WTC11 (cell line): ENCODE results near the gene ZC3HAV1L. TPM values are rescaled to one million over a fixed set of nuclear protein-coding genes. Genes with fewer than 3 reads are reported as not detected.

ENCODE experiments used
- ATAC-seq: fragments of 200-7000 bp; cut with Tn5 transposase; 2 replicates; pipeline ENCODE4 v1.10.0; 2021; ENCODE audit warnings: mild to moderate bottlenecking, moderate library complexity
- CTCF ChIA-PET: fragments of 300-600 bp; sonication (Branson Sonifier 250); formaldehyde crosslinking; loops from one replicate; lab custom pipeline; 2021; ENCODE audit warnings: antibody characterized with exemption; lab: Charles Lee
- POLR2A ChIA-PET: fragments of 350-600 bp; sonication (Branson Sonifier 250); formaldehyde crosslinking; loops from one replicate; lab custom pipeline; 2021; ENCODE audit warnings: antibody characterized with exemption; lab: Charles Lee
- DNase-seq: peaks from one replicate; pipeline ENCODE4 v3.0.0; 2021; ENCODE audit warnings: low spot score
- H3K27ac Mint-ChIP-seq: 2 replicates; pipeline ENCODE4 v1.8.0; 2021; ENCODE audit warnings: mixed read lengths
- H3K27me3 Mint-ChIP-seq: 2 replicates; pipeline ENCODE4 v1.8.0; 2021; ENCODE audit warnings: low read depth, mild to moderate bottlenecking, moderate library complexity, mixed read lengths
- H3K36me3 Mint-ChIP-seq: 2 replicates; pipeline ENCODE4 v1.8.0; 2021; ENCODE audit warnings: mixed read lengths
- H3K4me1 Mint-ChIP-seq: 2 replicates; pipeline ENCODE4 v1.8.0; 2022; ENCODE audit warnings: mixed read lengths
- H3K4me3 Mint-ChIP-seq: 2 replicates; pipeline ENCODE4 v1.8.0; 2021; ENCODE audit warnings: mild to moderate bottlenecking, moderate library complexity, mixed read lengths
- H3K9me3 Mint-ChIP-seq: 2 replicates; pipeline ENCODE4 v1.8.0; 2021; ENCODE audit warnings: mixed read lengths
- ATF1 ChIP-seq: sonication (generic); formaldehyde crosslinking; IDR thresholded peaks from 2 replicates; pipeline ENCODE4 v1.8.1; 2023; ENCODE audit warnings: mild to moderate bottlenecking, moderate library complexity, missing genetic modification reagents
- ERG ChIP-seq: fragments of 250-450 bp; sonication (Bioruptor Pico); IDR thresholded peaks from 2 replicates; pipeline ENCODE4 v1.8.0; 2021; ENCODE audit warnings: mild to moderate bottlenecking
- ESRRA ChIP-seq: sonication (generic); formaldehyde crosslinking; IDR thresholded peaks from 2 replicates; pipeline ENCODE4 v1.8.1; 2022; ENCODE audit warnings: mild to moderate bottlenecking, missing genetic modification reagents, borderline replicate concordance
- GTF2I ChIP-seq: fragments of 250-450 bp; sonication (Bioruptor Pico); conservative IDR thresholded peaks from 2 replicates; pipeline ENCODE4 v1.4.0; 2021; ENCODE audit warnings: mild to moderate bottlenecking
- IRF2 ChIP-seq: sonication (generic); formaldehyde crosslinking; IDR thresholded peaks from 2 replicates; pipeline ENCODE4 v1.8.0; 2022; ENCODE audit warnings: low read depth, missing genetic modification reagents, borderline replicate concordance
- JUN ChIP-seq: sonication (generic); formaldehyde crosslinking; IDR thresholded peaks from 2 replicates; pipeline ENCODE4 v1.8.0; 2023; ENCODE audit warnings: mild to moderate bottlenecking, missing genetic modification reagents
- NFYB ChIP-seq: sonication (generic); formaldehyde crosslinking; conservative IDR thresholded peaks from 2 replicates; pipeline ENCODE4 v1.8.0; 2022; ENCODE audit warnings: low read depth, missing genetic modification reagents
- NR2C2 ChIP-seq: sonication (generic); formaldehyde crosslinking; IDR thresholded peaks from 2 replicates; pipeline ENCODE4 v1.8.0; 2022; ENCODE audit warnings: mild to moderate bottlenecking, missing genetic modification reagents
- RELA ChIP-seq: sonication (generic); formaldehyde crosslinking; IDR thresholded peaks from 2 replicates; pipeline ENCODE4 v1.8.1; 2022; ENCODE audit warnings: missing genetic modification reagents, mild to moderate bottlenecking, borderline replicate concordance
- SMAD3 ChIP-seq: sonication (generic); formaldehyde crosslinking; IDR thresholded peaks from 2 replicates; pipeline ENCODE4 v1.8.0; 2022; ENCODE audit warnings: missing genetic modification reagents, mild to moderate bottlenecking, borderline replicate concordance
- TEAD4 ChIP-seq: sonication (generic); formaldehyde crosslinking; IDR thresholded peaks from 2 replicates; pipeline ENCODE4 v1.8.0; 2022; ENCODE audit warnings: mild to moderate bottlenecking, missing genetic modification reagents
- ZBTB21 ChIP-seq: sonication (generic); formaldehyde crosslinking; IDR thresholded peaks from 2 replicates; pipeline ENCODE4 v1.8.1; 2023; ENCODE audit warnings: mild to moderate bottlenecking, missing genetic modification reagents, borderline replicate concordance
- ZBTB43 ChIP-seq: sonication (generic); formaldehyde crosslinking; IDR thresholded peaks from 2 replicates; pipeline ENCODE4 v1.8.1; 2023; ENCODE audit warnings: mild to moderate bottlenecking, missing genetic modification reagents
- ZNF232 ChIP-seq: sonication (generic); formaldehyde crosslinking; IDR thresholded peaks from 2 replicates; pipeline ENCODE4 v1.8.0; 2022; ENCODE audit warnings: mild to moderate bottlenecking, missing genetic modification reagents
- ZNF416 ChIP-seq: fragments of 250-450 bp; sonication (Bioruptor Pico); IDR thresholded peaks from 2 replicates; pipeline ENCODE4 v1.9.0; 2021; ENCODE audit warnings: mild to moderate bottlenecking, inconsistent platforms
- ZNF425 ChIP-seq: fragments of 250-450 bp; sonication (Bioruptor Pico); conservative IDR thresholded peaks from 2 replicates; pipeline ENCODE4 v1.9.0; 2021; ENCODE audit warnings: mild to moderate bottlenecking
- ZNF671 ChIP-seq: fragments of 250-450 bp; sonication (Bioruptor Pico); IDR thresholded peaks from 2 replicates; pipeline ENCODE4 v1.8.0; 2021; ENCODE audit warnings: mild to moderate bottlenecking
- total RNA-seq: library from RNA; stranded (reverse); gene quantifications from 3 replicates; pipeline ENCODE4 v1.2.3, GENCODE V29; 2021
- TF ChIP-seq, protein P1 (sequence below): sonication (generic); formaldehyde crosslinking; IDR thresholded peaks from 2 replicates; pipeline ENCODE4 v1.8.0; 2022; ENCODE audit warnings: mild to moderate bottlenecking, missing genetic modification reagents
- TF ChIP-seq, protein P2 (sequence below): sonication (generic); formaldehyde crosslinking; IDR thresholded peaks from 2 replicates; pipeline ENCODE4 v1.8.1; 2023; ENCODE audit warnings: mild to moderate bottlenecking, moderate library complexity, missing genetic modification reagents
- TF ChIP-seq, protein P3 (sequence below): sonication (generic); formaldehyde crosslinking; conservative IDR thresholded peaks from 2 replicates; pipeline ENCODE4 v1.8.1; 2023; ENCODE audit warnings: mild to moderate bottlenecking, low read depth, missing genetic modification reagents, moderate library complexity

The ZC3HAV1L gene
- total RNA-seq, 1 experiment from 2014 or later: 5.8 TPM

DNA sequence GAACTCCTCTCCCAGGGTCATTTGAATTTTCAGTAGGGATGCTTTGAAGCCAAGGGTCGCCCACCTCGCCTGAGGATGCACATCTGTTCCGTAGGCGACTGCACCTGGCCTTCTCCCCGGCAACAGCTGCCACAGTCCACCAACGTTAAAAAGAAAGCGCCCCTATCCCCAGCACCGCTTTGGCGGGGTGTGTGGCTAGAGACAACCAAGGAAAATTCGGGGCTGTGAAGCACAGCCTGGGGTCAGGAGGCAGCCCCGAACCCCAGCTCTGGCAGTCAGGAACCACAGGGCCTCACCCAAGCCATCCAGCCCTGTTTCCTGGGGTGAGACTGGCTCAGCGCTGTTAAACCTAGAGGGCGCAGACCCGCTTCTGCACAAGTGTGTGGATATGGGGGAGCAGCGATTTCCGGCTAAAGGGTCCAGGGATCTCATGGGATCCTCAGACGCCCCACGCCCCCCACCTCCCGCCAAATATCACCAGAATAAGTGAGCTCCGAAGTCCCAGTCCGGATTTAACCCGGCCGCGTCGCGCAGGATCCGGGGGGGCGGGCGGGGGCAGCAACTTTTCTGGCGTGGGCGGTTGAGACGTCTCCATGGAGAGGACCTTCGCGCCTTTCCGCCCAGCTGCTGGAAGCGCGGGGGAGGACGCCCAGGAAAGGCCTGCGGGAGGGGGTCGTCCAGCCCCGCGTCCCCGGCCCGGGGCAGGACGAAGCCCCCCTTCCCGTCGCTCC is 822 bp downstream of the ZC3HAV1L start:
- DNase-seq (peak; percentile 35), ATAC-seq (peak; percentile 52)
- Mint-ChIP-seq H3K4me3 (peak overlapping the region; percentile 67), H3K27ac (no peak overlapping the region), H3K36me3 (peaks cover 23% of the 10 kb centered on the region), H3K27me3 (peaks cover 29% of the 10 kb centered on the region), H3K9me3 (no peaks in the 10 kb centered on the region), H3K4me1 (peaks cover 31% of the 10 kb centered on the region)
- ChIA-PET POLR2A (interaction anchor here (1.0 kb wide), 1 partner anchor 59 kb away, joined by 3 read pairs; no protein-coding TSS in a partner anchor), CTCF (interaction anchor here (0.7 to 2.0 kb wide), 4 partner anchors 17 to 127 kb away, joined by 4 to 6 read pairs (median 4); no protein-coding TSS in a partner anchor)
- no peak for TF ChIP-seq ZNF671 (CRISPR knock-in tag)
- 0 out of 2 replicates have a peak, but pooled peaks have one; percentile 23 for TF ChIP-seq ZBTB43 (CRISPR knock-in tag)

DNA sequence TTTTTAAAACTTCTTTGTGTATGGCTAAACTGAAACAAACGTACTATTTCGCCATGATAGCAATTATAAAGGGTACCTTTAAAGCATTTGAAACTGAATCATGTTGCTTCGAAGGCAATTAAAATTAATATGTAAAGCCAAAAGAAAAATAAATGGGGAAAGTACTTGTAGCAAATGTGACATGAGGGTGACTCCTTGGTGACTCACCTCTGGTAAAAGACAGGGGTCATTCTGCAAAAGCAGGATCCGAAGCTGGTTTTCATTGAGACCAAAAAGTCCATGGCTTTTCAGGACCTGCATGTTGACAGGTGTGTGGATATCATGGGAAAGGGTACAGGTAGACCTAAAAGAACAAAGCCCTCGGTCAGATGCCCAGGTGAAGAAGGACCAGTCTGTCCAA is 1.5 kb downstream of the ZC3HAV1L start:
- ATAC-seq (no peak), DNase-seq (no peak)
- Mint-ChIP-seq H3K4me1 (peaks cover 31% of the 10 kb centered on the region), H3K9me3 (no peaks in the 10 kb centered on the region), H3K27me3 (peaks cover 22% of the 10 kb centered on the region), H3K27ac (no peak overlapping the region), H3K4me3 (peak overlapping the region; percentile 67), H3K36me3 (peaks cover 30% of the 10 kb centered on the region)
- ChIA-PET CTCF (interaction anchor here (0.5 to 2.0 kb wide), 3 partner anchors 17 to 41 kb away, joined by 3 to 6 read pairs (median 5); no protein-coding TSS in a partner anchor), POLR2A (interaction anchor here (0.5 to 1.0 kb wide), 2 partner anchors 14 to 59 kb away, joined by 3 read pairs; no protein-coding TSS in a partner anchor)
- TF ChIP-seq NR2C2 (CRISPR knock-in tag) (no peak), SMAD3 (CRISPR knock-in tag) (no peak)

GRCh38 chr7:139033346-139034114 is 2.3 kb downstream of the ZC3HAV1L start:
- ATAC-seq (no peak), DNase-seq (no peak)
- H3K27ac Mint-ChIP-seq: no peak overlapping the region
- no peak overlapping the region for H3K4me3 Mint-ChIP-seq
- CTCF ChIA-PET: interaction anchor here (0.5 kb wide), 1 partner anchor 19 kb away, joined by 3 read pairs; no protein-coding TSS in a partner anchor
- no peaks in the 10 kb centered on the region for H3K9me3 Mint-ChIP-seq
- peaks cover 27% of the 10 kb centered on the region for H3K4me1 Mint-ChIP-seq
- H3K36me3 Mint-ChIP-seq: peaks cover 38% of the 10 kb centered on the region
- peaks cover 15% of the 10 kb centered on the region for H3K27me3 Mint-ChIP-seq
- POLR2A ChIA-PET: no interaction called here
- no peak for TF ChIP-seq ERG (CRISPR knock-in tag)
- TF ChIP-seq, protein P1, sequence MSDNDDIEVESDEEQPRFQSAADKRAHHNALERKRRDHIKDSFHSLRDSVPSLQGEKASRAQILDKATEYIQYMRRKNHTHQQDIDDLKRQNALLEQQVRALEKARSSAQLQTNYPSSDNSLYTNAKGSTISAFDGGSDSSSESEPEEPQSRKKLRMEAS (CRISPR knock-in tag): no peak
- TF ChIP-seq, protein P2, sequence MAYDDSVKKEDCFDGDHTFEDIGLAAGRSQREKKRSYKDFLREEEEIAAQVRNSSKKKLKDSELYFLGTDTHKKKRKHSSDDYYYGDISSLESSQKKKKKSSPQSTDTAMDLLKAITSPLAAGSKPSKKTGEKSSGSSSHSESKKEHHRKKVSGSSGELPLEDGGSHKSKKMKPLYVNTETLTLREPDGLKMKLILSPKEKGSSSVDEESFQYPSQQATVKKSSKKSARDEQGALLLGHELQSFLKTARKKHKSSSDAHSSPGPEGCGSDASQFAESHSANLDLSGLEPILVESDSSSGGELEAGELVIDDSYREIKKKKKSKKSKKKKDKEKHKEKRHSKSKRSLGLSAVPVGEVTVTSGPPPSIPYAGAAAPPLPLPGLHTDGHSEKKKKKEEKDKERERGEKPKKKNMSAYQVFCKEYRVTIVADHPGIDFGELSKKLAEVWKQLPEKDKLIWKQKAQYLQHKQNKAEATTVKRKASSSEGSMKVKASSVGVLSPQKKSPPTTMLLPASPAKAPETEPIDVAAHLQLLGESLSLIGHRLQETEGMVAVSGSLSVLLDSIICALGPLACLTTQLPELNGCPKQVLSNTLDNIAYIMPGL (CRISPR knock-in tag): no peak
- TF ChIP-seq ESRRA: no peak
- TF ChIP-seq RELA: no peak
- TF ChIP-seq NFYB (CRISPR knock-in tag): no peak
- TF ChIP-seq IRF2 (CRISPR knock-in tag): no peak
- no peak for TF ChIP-seq SMAD3 (CRISPR knock-in tag)
- TF ChIP-seq ATF1 (CRISPR knock-in tag): no peak
- TF ChIP-seq ZNF232: no peak
- TF ChIP-seq, protein P3, sequence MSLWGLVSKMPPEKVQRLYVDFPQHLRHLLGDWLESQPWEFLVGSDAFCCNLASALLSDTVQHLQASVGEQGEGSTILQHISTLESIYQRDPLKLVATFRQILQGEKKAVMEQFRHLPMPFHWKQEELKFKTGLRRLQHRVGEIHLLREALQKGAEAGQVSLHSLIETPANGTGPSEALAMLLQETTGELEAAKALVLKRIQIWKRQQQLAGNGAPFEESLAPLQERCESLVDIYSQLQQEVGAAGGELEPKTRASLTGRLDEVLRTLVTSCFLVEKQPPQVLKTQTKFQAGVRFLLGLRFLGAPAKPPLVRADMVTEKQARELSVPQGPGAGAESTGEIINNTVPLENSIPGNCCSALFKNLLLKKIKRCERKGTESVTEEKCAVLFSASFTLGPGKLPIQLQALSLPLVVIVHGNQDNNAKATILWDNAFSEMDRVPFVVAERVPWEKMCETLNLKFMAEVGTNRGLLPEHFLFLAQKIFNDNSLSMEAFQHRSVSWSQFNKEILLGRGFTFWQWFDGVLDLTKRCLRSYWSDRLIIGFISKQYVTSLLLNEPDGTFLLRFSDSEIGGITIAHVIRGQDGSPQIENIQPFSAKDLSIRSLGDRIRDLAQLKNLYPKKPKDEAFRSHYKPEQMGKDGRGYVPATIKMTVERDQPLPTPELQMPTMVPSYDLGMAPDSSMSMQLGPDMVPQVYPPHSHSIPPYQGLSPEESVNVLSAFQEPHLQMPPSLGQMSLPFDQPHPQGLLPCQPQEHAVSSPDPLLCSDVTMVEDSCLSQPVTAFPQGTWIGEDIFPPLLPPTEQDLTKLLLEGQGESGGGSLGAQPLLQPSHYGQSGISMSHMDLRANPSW (CRISPR knock-in tag): no peak
- no peak for TF ChIP-seq GTF2I
- no peak for TF ChIP-seq JUN (CRISPR knock-in tag)
- no peak for TF ChIP-seq ZBTB21
- TF ChIP-seq NR2C2 (CRISPR knock-in tag): no peak
- no peak for TF ChIP-seq ZNF416 (CRISPR knock-in tag)
- TF ChIP-seq ZNF425 (CRISPR knock-in tag): no peak
- no peak for TF ChIP-seq TEAD4
